Stimulated activated CD8-positive, alpha-beta memory T cell treated with anti-CD3 and anti-CD28 coated beads, Interleukin-12 subunit alpha, Interleukin-12 subunit beta, amount 100 ng/mL, for 1 hour (primary cell): ENCODE measurements around the gene KRT36.

Experiments used
- DNase-seq: peaks from one replicate; pipeline ENCODE4 v3.0.0-alpha.2; 2020; ENCODE audit warnings: low read depth

Gene KRT36

DNA sequence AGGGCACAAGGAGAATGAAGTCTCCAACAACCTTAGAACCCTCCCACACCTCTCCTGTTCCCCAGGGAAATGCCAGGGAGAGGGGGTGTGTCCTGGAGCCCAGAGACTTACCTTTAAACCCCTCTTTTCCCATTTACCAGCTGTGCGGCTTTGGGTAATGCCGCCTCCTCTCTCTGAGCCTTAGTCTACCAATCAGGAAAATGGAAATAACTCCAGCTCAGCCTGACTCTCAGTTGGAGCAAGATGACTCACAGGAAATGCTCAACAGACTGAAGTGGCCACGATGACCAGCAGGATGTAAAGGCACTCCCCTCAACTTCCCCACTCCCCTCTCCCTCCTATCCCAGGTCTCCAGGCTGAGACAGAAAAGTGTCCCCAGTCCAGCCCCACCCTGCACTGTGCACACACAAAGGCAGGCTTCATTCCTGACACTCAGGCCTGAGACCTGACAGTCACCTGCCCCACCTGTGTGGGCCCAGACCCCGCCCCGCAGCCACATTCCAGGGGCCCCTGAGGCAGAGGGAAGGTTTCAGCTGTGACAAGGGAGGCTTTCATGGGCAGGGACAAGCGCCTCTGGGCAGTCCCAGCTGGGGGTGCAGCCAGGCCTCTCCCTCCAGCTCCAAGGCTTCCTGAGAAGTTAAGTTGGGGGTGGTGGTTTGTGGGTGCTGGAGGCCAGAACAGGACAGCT, 32.0 kb upstream of the KRT36 start:
- DNase-seq, result no peak

DNA sequence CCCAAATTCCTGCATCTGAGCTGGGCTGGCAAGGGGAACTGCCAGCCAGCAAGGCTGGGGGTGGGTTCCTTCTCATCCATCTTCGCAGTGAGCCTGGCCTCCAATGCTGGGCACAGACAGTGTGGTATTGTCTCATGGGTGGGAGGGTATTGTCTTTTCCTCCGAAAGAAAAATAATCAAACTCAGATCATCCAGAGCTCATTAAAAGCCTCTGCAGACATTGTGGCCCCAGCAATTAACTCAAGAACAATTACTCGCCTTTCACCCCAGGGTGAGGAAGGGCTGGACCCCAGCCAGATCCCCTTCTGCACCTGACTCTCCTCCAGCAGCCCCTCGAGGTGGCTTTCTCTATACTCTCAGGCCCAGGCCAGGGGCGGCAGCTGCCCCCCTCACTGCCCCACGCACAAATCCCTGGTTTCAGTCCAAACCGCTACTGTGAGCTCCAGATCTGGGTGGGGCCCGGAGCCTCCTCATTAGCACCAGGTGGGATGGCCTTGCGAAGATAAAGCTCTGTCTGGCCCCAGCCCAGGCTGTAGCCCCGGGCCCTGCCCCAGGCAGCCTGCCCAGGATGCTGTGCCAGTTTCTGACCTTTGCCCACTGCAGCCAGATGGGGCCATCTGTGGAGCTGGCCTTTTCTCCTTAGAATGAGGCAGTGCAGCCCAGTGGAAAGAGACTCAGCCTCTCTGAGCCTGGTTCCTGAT, 31.3 kb upstream of the KRT36 start:
- DNase-seq, result no peak

DNA sequence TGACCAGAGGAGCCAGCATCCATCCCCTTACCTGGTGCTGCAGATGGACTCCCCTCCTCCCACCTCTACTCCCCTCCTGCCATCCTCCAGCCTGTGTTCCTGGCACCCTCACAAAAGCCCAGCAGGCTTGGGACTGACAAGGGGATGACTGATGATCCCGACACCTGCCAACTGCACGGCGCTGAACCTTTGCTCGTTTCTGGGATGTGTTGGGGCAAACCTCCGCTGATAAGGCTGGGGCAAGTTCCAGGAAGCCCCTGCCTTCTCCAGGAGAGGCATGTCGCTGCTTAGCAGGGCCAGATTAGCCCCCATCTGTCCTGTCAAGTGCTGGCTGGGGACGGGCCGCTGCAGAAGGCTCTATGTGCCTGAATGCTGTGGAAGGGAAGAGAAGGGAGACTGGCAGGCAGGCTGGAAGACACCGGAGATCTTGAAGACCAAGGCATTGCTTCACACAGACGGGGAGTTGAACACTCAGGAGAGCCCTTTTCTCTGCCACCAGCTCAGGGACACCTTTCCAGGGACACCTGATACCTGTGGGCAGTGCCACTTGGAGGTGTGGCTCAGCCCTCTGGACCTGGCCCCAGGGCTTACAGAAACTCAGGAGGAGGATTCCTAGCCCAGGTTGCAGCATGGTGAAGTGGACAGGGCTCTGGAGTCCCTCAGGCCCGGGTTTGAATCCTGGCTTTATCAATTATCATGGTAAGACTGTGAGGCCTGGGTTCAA, 30.0 kb upstream of the KRT36 start:
- no peak for DNase-seq

DNA sequence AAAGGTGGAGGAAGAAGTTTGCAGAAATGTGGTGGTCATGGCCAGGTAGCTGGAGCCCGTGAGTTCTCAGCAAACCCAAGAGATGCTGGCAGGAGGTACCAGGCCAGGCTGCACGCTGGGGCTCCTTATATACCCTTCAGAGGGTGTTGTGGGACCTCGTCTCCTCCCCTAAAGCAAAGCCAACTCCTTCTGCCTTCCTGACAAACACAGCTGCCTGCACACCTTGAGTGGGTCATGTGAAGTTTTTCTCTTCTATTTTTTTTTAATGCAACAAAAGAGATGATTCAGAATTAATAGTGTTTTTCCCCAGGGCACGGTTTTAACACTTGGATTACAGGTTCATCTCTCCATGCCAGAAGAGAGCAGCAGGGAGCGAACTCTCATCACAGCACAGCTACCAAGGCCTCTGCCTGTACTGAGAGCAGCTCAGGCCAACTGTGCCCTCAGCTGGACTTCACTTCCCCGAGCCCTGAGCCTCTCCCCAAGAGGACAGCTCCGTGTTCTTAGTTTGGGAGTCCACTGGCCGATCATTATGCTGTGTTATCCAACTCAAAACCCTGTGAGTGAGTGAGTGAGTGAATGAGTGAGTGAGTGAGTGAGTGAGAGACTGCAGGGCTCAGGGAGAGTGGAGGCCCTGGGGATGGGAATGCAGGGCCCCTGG, 29.2 kb upstream of the KRT36 start, which contains the start of gene KRT15:
TSS of gene KRT15 (minus strand) at position 102 of the 661 bp plus-strand sequence. CDS start at position 39, 63 bp downstream.
- DNase-seq, result no peak

GRCh38 chr17:41518031-41518430, 28.3 kb upstream of the KRT36 start:
- no peak for DNase-seq

GRCh38 chr17:41516830-41517283, 27.1 kb upstream of the KRT36 start:
- DNase-seq, result no peak

GRCh38 chr17:41516147-41516829, 26.6 kb upstream of the KRT36 start:
- no peak for DNase-seq

GRCh38 chr17:41513168-41513547, 23.4 kb upstream of the KRT36 start:
- no peak for DNase-seq

- no peak for DNase-seq
Observed at GRCh38 chr17:41512546-41513167, 22.9 kb upstream of the KRT36 start.

GRCh38 chr17:41511716-41512115, 22.0 kb upstream of the KRT36 start:
- no peak for DNase-seq

GRCh38 chr17:41511116-41511515, 21.4 kb upstream of the KRT36 start:
- no peak for DNase-seq

DNA sequence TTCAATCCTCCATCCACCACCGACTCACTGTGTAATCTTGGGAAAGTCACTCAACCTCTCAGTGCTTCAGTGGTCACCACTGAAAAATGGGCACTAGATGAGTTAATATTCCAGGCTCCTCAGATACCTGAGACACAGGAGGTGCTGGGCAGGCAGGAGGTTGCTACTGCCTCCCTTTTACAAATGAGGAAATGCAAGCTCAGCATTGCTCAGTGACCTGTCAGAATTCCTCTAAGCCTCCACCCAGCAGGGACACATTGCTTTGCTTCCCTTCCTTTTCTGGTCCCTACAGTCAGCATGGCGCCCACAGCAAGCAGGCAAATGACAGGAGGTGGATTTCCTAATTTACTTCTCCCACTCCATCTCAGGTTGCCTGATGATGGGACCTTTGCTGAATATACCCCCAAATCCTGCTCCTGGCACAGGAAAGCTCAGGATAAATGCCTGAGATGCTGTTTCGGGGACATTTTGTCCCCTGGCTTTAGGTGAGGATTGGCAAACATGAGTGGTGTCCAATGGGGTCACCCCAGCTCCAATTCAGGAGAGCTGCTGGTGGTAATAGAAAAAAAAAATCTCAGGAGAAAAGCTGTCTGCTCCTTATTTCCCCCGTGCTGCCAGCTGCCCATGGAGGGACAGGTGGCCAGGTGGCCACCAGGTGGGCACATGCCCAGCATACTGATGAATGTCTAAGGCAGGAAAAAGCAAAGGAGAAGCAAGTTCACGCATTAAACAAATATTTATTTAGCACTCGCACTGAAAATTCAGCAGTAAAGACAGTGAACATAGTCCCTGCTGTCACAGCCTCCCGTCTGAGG, 20.7 kb upstream of the KRT36 start:
- DNase-seq, result no peak

- DNase-seq, result no peak
Observed at GRCh38 chr17:41507315-41507880, 17.7 kb upstream of the KRT36 start.

GRCh38 chr17:41505809-41506767, 16.4 kb upstream of the KRT36 start:
- no peak for DNase-seq

DNA sequence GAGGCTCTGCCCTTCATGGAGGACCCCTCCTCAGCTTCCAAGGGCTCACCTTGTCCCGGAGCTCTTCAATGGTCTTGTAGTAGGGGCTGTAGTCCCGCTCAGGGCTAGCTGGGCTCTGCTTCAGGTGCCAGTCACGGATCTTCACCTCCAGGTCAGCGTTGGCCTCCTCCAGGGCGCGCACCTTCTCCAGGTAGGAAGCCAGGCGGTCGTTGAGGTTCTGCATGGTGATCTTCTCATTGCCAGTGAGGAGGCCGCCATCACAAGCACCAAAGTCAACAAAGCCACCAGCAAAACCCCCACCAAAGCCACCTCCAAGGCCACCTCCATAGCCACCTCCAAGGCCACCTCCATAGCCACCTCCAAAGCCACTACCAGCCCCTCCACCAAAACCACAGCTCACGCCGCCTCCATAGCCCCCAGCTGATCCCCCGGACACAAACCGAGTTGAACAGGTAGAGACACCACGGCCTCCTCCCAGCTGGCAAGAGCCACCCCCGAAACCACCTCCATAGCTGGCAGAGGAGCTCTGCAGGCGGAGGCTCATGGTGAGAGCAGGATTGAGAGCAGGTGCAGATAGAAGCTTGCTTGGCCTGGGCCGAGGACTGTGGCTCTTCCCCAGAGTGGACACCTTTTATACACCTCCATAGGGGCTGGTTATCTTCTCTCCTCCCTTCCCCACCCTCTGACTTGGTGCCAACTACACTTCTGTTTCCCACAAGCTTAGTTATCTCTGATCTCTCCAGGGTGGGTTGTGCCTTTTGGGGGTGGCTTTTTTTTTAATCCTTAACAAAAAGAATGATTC, 15.5 kb upstream of the KRT36 start, which contains the start of gene KRT13:
TSS of gene KRT13 (minus strand) at position 606 of the 802 bp plus-strand sequence. CDS start at position 544, 62 bp downstream.
- DNase-seq, result no peak

DNA sequence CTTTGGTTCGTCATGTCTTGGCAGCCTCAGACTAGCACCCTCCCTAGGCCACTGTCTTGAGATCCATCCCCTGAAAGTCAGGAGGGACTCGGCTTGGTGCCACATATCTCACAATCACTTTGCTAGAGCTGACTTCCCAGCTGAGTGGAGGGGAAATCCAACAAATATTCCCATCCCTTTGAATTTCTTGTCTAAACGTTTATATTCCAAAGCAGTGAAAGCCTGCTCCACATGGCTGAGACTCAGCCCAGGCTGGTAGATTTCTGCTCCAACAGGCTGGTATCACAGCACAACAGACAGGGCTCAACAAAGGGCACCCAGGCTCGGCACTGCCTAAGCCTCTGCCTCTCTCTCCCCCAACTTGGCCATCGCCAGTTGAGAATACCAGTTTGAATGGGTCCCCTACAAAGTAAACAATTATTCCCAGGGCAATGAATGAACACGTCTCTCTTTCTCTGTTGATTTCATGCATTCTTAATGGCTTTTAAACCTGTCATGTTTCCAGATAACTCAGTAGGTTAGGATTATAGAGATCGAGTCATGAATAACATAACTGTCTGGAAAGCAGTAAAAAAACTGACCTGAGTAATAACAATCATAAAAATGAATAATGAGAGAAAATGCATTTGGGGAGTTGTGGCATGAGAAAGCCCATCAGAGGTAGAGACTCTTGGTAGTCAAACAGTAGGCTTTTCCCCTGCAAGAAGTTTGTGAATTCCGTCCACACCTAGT, 14.7 kb upstream of the KRT36 start:
- no peak for DNase-seq

- no peak for DNase-seq
Observed at GRCh38 chr17:41503202-41503601, 13.5 kb upstream of the KRT36 start.
